HG03066 (cell line): ENCODE measurements around the gene AKR1E2.

Experiments used
- ATAC-seq: cut with Tn5 transposase; IDR thresholded peaks from one replicate; pipeline ENCODE4 v1.9.1; 2021; ENCODE audit warnings: low read depth; ENCODE audit not compliant: unreplicated experiment

The AKR1E2 gene

GRCh38 chr10:4825868-4826791 lies at the start of gene AKR1E2:
Gene AKR1E2 (plus strand): TSS chr10:4826207. CDS start chr10:4826325, 118 bp downstream.
- no peak for ATAC-seq

GRCh38 chr10:4776234-4776638 lies 49.8 kb upstream of the AKR1E2 start:
- ATAC-seq: no peak

- no peak for ATAC-seq
Observed at GRCh38 chr10:4778761-4779160, 47.2 kb upstream of the AKR1E2 start.

GRCh38 chr10:4780091-4780490 lies 45.9 kb upstream of the AKR1E2 start:
- no peak for ATAC-seq

- no peak for ATAC-seq
Observed at GRCh38 chr10:4780782-4781181, 45.2 kb upstream of the AKR1E2 start.

- ATAC-seq: no peak
Observed at GRCh38 chr10:4781955-4782354, 44.1 kb upstream of the AKR1E2 start.

- ATAC-seq: no peak
Observed at GRCh38 chr10:4784667-4785333, 41.2 kb upstream of the AKR1E2 start.

- no peak for ATAC-seq
Observed at GRCh38 chr10:4786043-4786839, 39.8 kb upstream of the AKR1E2 start.

GRCh38 chr10:4790045-4790444 lies 36.0 kb upstream of the AKR1E2 start:
- no peak for ATAC-seq

GRCh38 chr10:4790922-4791321 lies 35.1 kb upstream of the AKR1E2 start:
- no peak for ATAC-seq

- no peak for ATAC-seq
Observed at GRCh38 chr10:4792381-4792780, 33.6 kb upstream of the AKR1E2 start.

- ATAC-seq: no peak
Observed at GRCh38 chr10:4801405-4801804, 24.6 kb upstream of the AKR1E2 start.

- no peak for ATAC-seq
Observed at GRCh38 chr10:4802711-4803487, 23.1 kb upstream of the AKR1E2 start.

- no peak for ATAC-seq
Observed at GRCh38 chr10:4803822-4804221, 22.2 kb upstream of the AKR1E2 start.

- ATAC-seq: no peak
Observed at GRCh38 chr10:4804465-4804864, 21.5 kb upstream of the AKR1E2 start.

- no peak for ATAC-seq
Observed at GRCh38 chr10:4806534-4806933, 19.5 kb upstream of the AKR1E2 start.

- no peak for ATAC-seq
Observed at GRCh38 chr10:4807761-4808507, 18.1 kb upstream of the AKR1E2 start.

GRCh38 chr10:4809156-4809555 lies 16.9 kb upstream of the AKR1E2 start:
- no peak for ATAC-seq

GRCh38 chr10:4810092-4810491 lies 15.9 kb upstream of the AKR1E2 start:
- no peak for ATAC-seq

GRCh38 chr10:4812046-4812445 lies 14.0 kb upstream of the AKR1E2 start:
- no peak for ATAC-seq
